Heart right ventricle (tissue), 16 donors: ENCODE measurements around the gene CELSR1. TPM values are rescaled to one million over a fixed set of nuclear protein-coding genes. Genes with fewer than 3 reads are reported as not detected.
A peak's percentile ranks its signal among the peaks of the same experiment; 100 is the strongest.
"Not testable (repeated sequence)": the region's sequence is repeated elsewhere in the genome, so short reads cannot be mapped to it uniquely, and the experiment has no call there.

Experiments
- ATAC-seq, 8 donors: fragments of 200-7000 bp; cut with Tn5 transposase; one replicate each; pipeline ENCODE4 v1.9.1; 2020; ENCODE audit warnings: mild to moderate bottlenecking in 8 of 8, moderate library complexity in 8 of 8, moderate number of reproducible peaks in 1 of 8
- DNase-seq, 2 donors: peaks; one replicate each; pipeline ENCODE4 v3.0.0-alpha.2; 2020
- H3K27ac ChIP-seq, 10 donors: fragments of 200-600 bp; sonication (generic) in 2 of 10; one replicate each; pipeline versions ENCODE4 v1.5.0 to v1.8.0; 2020 to 2022; ENCODE audit warnings: mild to moderate bottlenecking in 3 of 10
- H3K27me3 ChIP-seq, 7 donors: fragments of 200-600 bp; one replicate each; pipeline ENCODE4 v1.8.0; 2021 to 2022; ENCODE audit warnings: mild to moderate bottlenecking in 2 of 7
- H3K36me3 ChIP-seq, 9 donors: fragments of 200-600 bp; sonication (generic) in 1 of 9; one replicate each; pipeline versions ENCODE4 v1.5.0 to v1.8.0; 2020 to 2022; ENCODE audit warnings: mild to moderate bottlenecking in 2 of 9
- H3K4me1 ChIP-seq, 9 donors: fragments of 200-600 bp; sonication (generic) in 1 of 9; one replicate each; pipeline versions ENCODE4 v1.5.0 to v1.8.0; 2020 to 2022; ENCODE audit warnings: mild to moderate bottlenecking in 4 of 9
- H3K4me3 ChIP-seq, 10 donors: fragments of 200-600 bp; sonication (generic) in 2 of 10; one replicate each; pipeline versions ENCODE4 v1.5.0 to v1.8.0; 2020 to 2022; ENCODE audit warnings: mild to moderate bottlenecking in 7 of 10, moderate library complexity in 2 of 10
- H3K9me3 ChIP-seq, 11 donors: fragments of 200-600 bp in 10 of 11; sonication (generic) in 2 of 11; one replicate each; pipeline versions ENCODE4 v1.5.0 to v1.8.0; 2013 to 2022; ENCODE audit warnings: mild to moderate bottlenecking in 2 of 11, control low read depth in 1 of 11, moderate library complexity in 1 of 11
- WGBS, 2 donors: extraction: QIAGEN DNeasy Blood & Tissue Kit; methylation state at CpG; one replicate each; pipeline ENCODE4 v1.1.7; 2013; ENCODE audit warnings: inconsistent platforms in 1 of 2; 5-methylcytosine and 5-hydroxymethylcytosine counted together
- intact Hi-C, 10 donors: fragments of 100-400 bp; cut with DNase I; formaldehyde crosslinking; loops; one replicate each; pipeline versions ENCODE4 v1.11.1 to v1.14.2; 2022
- polyA plus RNA-seq, 2 donors: library from polyadenylated mRNA; stranded (reverse); fragments of 200-250 nt; gene quantifications; one replicate each; pipeline ENCODE4 v1.2.3, GENCODE V29; 2013
- total RNA-seq, 10 donors: library from RNA; stranded (reverse); fragmentation: NEBNext Ultra II Directional in 3 of 10; extraction: Animal tissue kit (Norgen Biotek cat#: 25700) in 3 of 10; gene quantifications; one replicate each; pipeline versions ENCODE4 v1.2.1 to v1.2.4, GENCODE V29; 2021 to 2023
- TF ChIP-seq, protein P1 (sequence below), 9 donors: fragments of 200-600 bp; sonication (generic) in 2 of 9; IDR thresholded peaks; one replicate each; pipeline versions ENCODE4 v1.5.0 to v1.8.0; 2021 to 2022; ENCODE audit warnings: antibody characterized with exemption in 9 of 9, mild to moderate bottlenecking in 5 of 9, moderate library complexity in 1 of 9
- donor health status: Arrhythmogenic right ventricular cardiomyopathy.
- donor health status: ischemic (EF 13 %, LVEDD 7.1; RV severe dilation, severe dysfunction).
- donor health status: healthy with polysubstance abuse.
- donor health status: DM: no; HTN: yes; CAD: no.
- donor health status: DM: no; HTN: no; CAD: no.
- donor health status: ischemic (EF 25% LVEDD 6.9; RV normal size, moderate dysfunction).
- donor health status: ischemic (EF 25% LVEDD 5.7; RV mildly dilated, moderate dysfunction).
- donor health status: healthy.
- donor health status: DM: yes; HTN: yes; CAD: no.
- donor health status: Ischemic cardiomyopathy.
- donor health status: ischemic (EF 35%, LVEDD 5.7; RV mildly dilated, moderate dysfunction).
- donor health status: nonischemic (EF 11% LVEDD 7.7; RV severe dilation, severe dysfunction).
- donor health status: DM: yes; HTN: yes; CAD: no.
- donor health status: PGD.
- donor health status: ischemic (EF 29% LVEDD 5.4; RV normal size, mild dysfunction).
- donor health status: nonischemic (EF 23%, LVEDD 6.1; RV moderate dilation, normal function).

The CELSR1 gene
- total and polyA plus RNA-seq, 12 donors = 4.0 to 16.7 (median 11.4) TPM

- no peak for ATAC-seq
- WGBS, 2 donors = 90 to 93% methylated on average over 16 of the region's 16 CpGs
- Histone ChIP-seq H3K4me1 (peaks cover 0 to 12% (median 4%) of the 10 kb centered on the region in 9 donors), H3K4me3 (no peak overlapping the region), H3K36me3 (no peaks in the 10 kb centered on the region), H3K27ac (no peak overlapping the region), H3K9me3 (no peaks in the 10 kb centered on the region), H3K27me3 (no peaks in the 10 kb centered on the region)
- intact Hi-C loops = loop anchor here in 1 of 10 donors (10.0 kb wide), 1 partner anchor 127 kb away; the partner anchor contains the start of gene CELSR1
- no peak for DNase-seq
- TF ChIP-seq, protein P1, sequence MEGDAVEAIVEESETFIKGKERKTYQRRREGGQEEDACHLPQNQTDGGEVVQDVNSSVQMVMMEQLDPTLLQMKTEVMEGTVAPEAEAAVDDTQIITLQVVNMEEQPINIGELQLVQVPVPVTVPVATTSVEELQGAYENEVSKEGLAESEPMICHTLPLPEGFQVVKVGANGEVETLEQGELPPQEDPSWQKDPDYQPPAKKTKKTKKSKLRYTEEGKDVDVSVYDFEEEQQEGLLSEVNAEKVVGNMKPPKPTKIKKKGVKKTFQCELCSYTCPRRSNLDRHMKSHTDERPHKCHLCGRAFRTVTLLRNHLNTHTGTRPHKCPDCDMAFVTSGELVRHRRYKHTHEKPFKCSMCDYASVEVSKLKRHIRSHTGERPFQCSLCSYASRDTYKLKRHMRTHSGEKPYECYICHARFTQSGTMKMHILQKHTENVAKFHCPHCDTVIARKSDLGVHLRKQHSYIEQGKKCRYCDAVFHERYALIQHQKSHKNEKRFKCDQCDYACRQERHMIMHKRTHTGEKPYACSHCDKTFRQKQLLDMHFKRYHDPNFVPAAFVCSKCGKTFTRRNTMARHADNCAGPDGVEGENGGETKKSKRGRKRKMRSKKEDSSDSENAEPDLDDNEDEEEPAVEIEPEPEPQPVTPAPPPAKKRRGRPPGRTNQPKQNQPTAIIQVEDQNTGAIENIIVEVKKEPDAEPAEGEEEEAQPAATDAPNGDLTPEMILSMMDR (IDR thresholded peaks at IDR 0.05) = no peak
Measured at GRCh38 chr22:46407748-46408147, 129.7 kb downstream of the CELSR1 start.

DNA sequence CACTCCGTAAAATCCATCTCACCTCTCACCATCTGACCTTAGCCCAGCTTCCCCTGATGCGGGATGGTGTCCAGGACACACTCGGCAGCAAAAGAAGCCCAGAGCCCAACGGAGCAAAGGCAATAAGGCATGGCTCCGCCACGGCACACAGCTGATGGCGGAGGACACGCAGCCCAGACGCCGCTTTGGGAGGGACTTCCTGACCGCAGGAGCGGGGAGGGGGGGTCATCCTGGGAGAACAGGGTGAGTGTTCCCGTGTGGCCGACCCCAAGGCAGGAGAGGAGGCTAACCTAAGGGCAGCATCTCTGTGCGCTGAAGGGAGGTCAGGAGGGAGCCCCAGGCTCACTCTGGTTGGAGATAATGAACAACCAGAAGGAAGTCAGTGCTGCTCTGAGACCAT, 130.6 kb downstream of the CELSR1 start:
- intact Hi-C loops = loop anchor here in 1 of 10 donors (10.0 kb wide), 1 partner anchor 128 kb away; the partner anchor contains the start of gene CELSR1
- no peak for DNase-seq

DNA sequence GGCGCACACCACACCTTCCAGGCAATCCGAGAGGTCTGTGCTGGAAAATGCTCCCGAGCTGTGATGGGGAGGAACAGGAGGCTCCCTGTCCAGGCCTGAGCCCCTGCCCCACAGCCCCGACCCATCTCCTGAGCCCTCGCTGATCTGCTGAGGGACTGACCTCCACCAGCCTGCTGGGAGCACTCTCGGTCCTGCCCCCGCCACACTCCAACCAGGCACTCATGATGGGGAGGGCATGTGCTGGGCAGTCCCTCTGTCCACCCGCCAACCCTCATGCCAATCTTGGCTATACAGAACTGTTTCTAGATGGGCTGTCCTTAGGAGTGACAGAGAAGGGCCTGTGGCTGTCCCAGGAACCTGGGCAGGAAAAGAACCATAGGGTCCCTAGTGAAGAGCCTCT, 131.1 kb downstream of the CELSR1 start:
- H3K4me3 ChIP-seq = no peak overlapping the region
- peak overlapping the region in 3 of 10 donors; percentile 10 to 35 (median 28) for H3K27ac ChIP-seq
- H3K9me3 ChIP-seq = no peaks in the 10 kb centered on the region
- peak; percentile 65 to 97 (median 87) for ATAC-seq
- intact Hi-C loops = loop anchor here in 1 of 10 donors (10.0 kb wide), 1 partner anchor 128 kb away; the partner anchor contains the start of gene CELSR1
- no peaks in the 10 kb centered on the region for H3K36me3 ChIP-seq
- TF ChIP-seq, protein P1 (IDR thresholded peaks at IDR 0.05) = no peak
- WGBS, 2 donors = 56 to 65% methylated on average over 8 of the region's 8 CpGs
- H3K4me1 ChIP-seq = peaks cover 0 to 12% (median 4%) of the 10 kb centered on the region in 9 donors
- H3K27me3 ChIP-seq = no peaks in the 10 kb centered on the region
- peak; percentile 35 to 42 for DNase-seq

More for the DNA sequence above, 130.6 kb downstream of the CELSR1 start:
- Histone ChIP-seq H3K27me3 (no peaks in the 10 kb centered on the region), H3K9me3 (no peaks in the 10 kb centered on the region), H3K4me1 (peaks cover 0 to 12% (median 4%) of the 10 kb centered on the region in 9 donors), H3K4me3 (no peak overlapping the region), H3K27ac (peak overlapping the region in 3 of 10 donors; percentile 10 to 35 (median 28)), H3K36me3 (no peaks in the 10 kb centered on the region)
- 74 to 77% methylated on average over 15 of the region's 15 CpGs for WGBS, 2 donors
- TF ChIP-seq, protein P1 (IDR thresholded peaks at IDR 0.05) = no peak
- ATAC-seq = peak in 4 of 8 donors; percentile 11 to 26 (median 16)

- WGBS, 2 donors = 72 to 86% methylated on average over 4 of the region's 4 CpGs
- ATAC-seq (no peak), DNase-seq (no peak)
- Histone ChIP-seq H3K27me3 (no peaks in the 10 kb centered on the region), H3K4me3 (no peak overlapping the region), H3K36me3 (no peaks in the 10 kb centered on the region), H3K9me3 (no peaks in the 10 kb centered on the region), H3K4me1 (peaks cover 0 to 12% (median 4%) of the 10 kb centered on the region in 9 donors), H3K27ac (peak overlapping the region in 2 of 10 donors; percentile 10 to 35)
- intact Hi-C loops = loop anchor here in 1 of 10 donors (10.0 kb wide), 1 partner anchor 129 kb away; the partner anchor contains the start of gene CELSR1
- TF ChIP-seq, protein P1 (IDR thresholded peaks at IDR 0.05) = no peak
Measured at GRCh38 chr22:46405901-46406300, 131.5 kb downstream of the CELSR1 start.

DNA sequence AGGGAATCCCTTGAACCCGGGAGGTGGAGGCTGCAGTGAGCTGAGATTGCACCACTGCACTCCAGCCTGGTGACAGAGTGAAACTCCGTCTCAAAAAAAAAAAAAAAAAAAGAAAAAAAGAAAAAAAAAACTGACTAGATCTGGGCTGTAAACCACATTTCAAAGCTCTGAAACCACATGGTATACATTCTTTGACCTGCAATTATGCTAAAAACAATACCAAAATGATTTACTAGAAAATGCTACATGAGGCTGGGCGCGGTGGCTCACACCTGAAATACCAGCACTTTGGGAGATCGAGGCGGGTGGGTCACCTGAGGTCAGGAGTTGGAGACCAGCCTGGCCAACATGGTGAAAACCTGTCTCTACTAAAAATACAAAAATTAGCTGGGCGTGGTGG, 133.5 kb downstream of the CELSR1 start:
- WGBS, 2 donors = 87 to 93% methylated on average over 7 of the region's 7 CpGs

More for the DNA sequence above, 133.5 kb downstream of the CELSR1 start:
- DNase-seq, H3K9me3 ChIP-seq, H3K27ac ChIP-seq, H3K36me3 ChIP-seq, ATAC-seq, H3K27me3 ChIP-seq, H3K4me3 ChIP-seq: not testable (repeated sequence)
- intact Hi-C loops = loop anchor here in 1 of 10 donors (10.0 kb wide), 1 partner anchor 131 kb away; the partner anchor contains the start of gene CELSR1
- H3K4me1 ChIP-seq = peaks cover 0 to 12% (median 4%) of the 10 kb centered on the region in 9 donors
